Upper lobe of left lung (tissue), 6 donors: ENCODE data around the gene PSMB3. TPM values are rescaled to one million over a fixed set of nuclear protein-coding genes. Genes with fewer than 3 reads are reported as not detected.

Experiments used
- ATAC-seq, 2 donors: fragments of 200-7000 bp; cut with Tn5 transposase; one replicate each; pipeline ENCODE4 v1.9.1; 2022; ENCODE audit warnings: mild to moderate bottlenecking in 2 of 2, moderate library complexity in 2 of 2; ENCODE audit not compliant: low FRiP score in 2 of 2
- DNase-seq, 2 donors: peaks; one replicate each; pipeline ENCODE4 v3.0.0-alpha.2; 2019 to 2020
- H3K27ac ChIP-seq, 4 donors: fragments of 200-600 bp; sonication (generic); one replicate each; pipeline ENCODE4 v1.5.1; 2016 to 2019
- H3K27me3 ChIP-seq, 4 donors: fragments of 200-600 bp; sonication (generic); one replicate each; pipeline ENCODE4 v1.5.1; 2017 to 2019
- H3K36me3 ChIP-seq, 4 donors: fragments of 200-600 bp; sonication (generic); one replicate each; pipeline ENCODE4 v1.5.1; 2016 to 2019
- H3K4me1 ChIP-seq, 4 donors: fragments of 200-600 bp; sonication (generic); one replicate each; pipeline ENCODE4 v1.5.1; 2018 to 2019
- H3K4me3 ChIP-seq, 4 donors: fragments of 200-600 bp; sonication (generic); one replicate each; pipeline ENCODE4 v1.5.1; 2017 to 2019; ENCODE audit warnings: mild to moderate bottlenecking in 2 of 4, moderate library complexity in 1 of 4
- H3K9me3 ChIP-seq, 4 donors: fragments of 200-600 bp; sonication (generic); one replicate each; pipeline ENCODE4 v1.5.1; 2018 to 2019
- EP300 ChIP-seq, 4 donors: sonication (generic); formaldehyde crosslinking; IDR thresholded peaks; one replicate each; pipeline ENCODE4 v1.5.1; 2017; ENCODE audit warnings: antibody characterized with exemption in 4 of 4, control low read depth in 2 of 4
- POLR2A ChIP-seq, 4 donors: fragments of 450-650 bp; IDR thresholded peaks; one replicate each; pipeline ENCODE4 v1.5.1; 2016 to 2017; ENCODE audit warnings: antibody characterized with exemption in 4 of 4, mild to moderate bottlenecking in 2 of 4
- POLR2AphosphoS5 ChIP-seq, 2 donors: sonication (generic); formaldehyde crosslinking; IDR thresholded peaks; one replicate each; pipeline ENCODE4 v1.5.1; 2017; ENCODE audit warnings: antibody characterized with exemption in 2 of 2
- WGBS, 2 donors: methylation state at CpG; one replicate each; pipeline ENCODE4 v1.1.5; 2017 to 2018; 5-methylcytosine and 5-hydroxymethylcytosine counted together
- total RNA-seq, 6 donors: library from RNA; depleted of rRNA in 4 of 6; stranded (reverse); fragments of >200 nt in 4 of 6; gene quantifications; one replicate each; pipeline versions ENCODE4 v1.1.0 to v1.2.1, GENCODE V29; 2016 to 2021
- TF ChIP-seq, protein P1 (sequence below), 6 experiments: fragments of 450-650 bp in 4 of 6; fragments of 200-600 bp in 2 of 6; sonication (generic) in 2 of 6; IDR thresholded peaks; one replicate each; pipeline ENCODE4 v1.5.1; 2016 to 2019; ENCODE audit warnings: antibody characterized with exemption in 6 of 6
- donor health status: DM: no; HTN: no; CAD: no; lungs with moderate emphysema.
- donor health status: DM: no; HTN: yes; CAD: no; lungs with severe emphysema.

Gene PSMB3
- total RNA-seq, 6 donors from 2014 or later = 61.8 to 157 (median 79.2) TPM

- TF ChIP-seq, protein P1, sequence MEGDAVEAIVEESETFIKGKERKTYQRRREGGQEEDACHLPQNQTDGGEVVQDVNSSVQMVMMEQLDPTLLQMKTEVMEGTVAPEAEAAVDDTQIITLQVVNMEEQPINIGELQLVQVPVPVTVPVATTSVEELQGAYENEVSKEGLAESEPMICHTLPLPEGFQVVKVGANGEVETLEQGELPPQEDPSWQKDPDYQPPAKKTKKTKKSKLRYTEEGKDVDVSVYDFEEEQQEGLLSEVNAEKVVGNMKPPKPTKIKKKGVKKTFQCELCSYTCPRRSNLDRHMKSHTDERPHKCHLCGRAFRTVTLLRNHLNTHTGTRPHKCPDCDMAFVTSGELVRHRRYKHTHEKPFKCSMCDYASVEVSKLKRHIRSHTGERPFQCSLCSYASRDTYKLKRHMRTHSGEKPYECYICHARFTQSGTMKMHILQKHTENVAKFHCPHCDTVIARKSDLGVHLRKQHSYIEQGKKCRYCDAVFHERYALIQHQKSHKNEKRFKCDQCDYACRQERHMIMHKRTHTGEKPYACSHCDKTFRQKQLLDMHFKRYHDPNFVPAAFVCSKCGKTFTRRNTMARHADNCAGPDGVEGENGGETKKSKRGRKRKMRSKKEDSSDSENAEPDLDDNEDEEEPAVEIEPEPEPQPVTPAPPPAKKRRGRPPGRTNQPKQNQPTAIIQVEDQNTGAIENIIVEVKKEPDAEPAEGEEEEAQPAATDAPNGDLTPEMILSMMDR (IDR thresholded peaks at IDR 0.05) = peak; percentile 95 to 99 (median 99)
- TF ChIP-seq POLR2AphosphoS5 (IDR thresholded peaks at IDR 0.05) = peak in 1 of 2 donors; percentile 46
- peak in 2 of 4 donors; percentile 26 to 55 for TF ChIP-seq POLR2A (IDR thresholded peaks at IDR 0.05)
- TF ChIP-seq EP300 (IDR thresholded peaks at IDR 0.05) = no peak
- no peaks in the 10 kb centered on the region for H3K9me3 ChIP-seq
- peak within 1 kb of the TSS; percentile 62 to 92 (median 83) for H3K4me3 ChIP-seq
- peaks cover 28 to 66% (median 47%) of the 10 kb centered on the region in 4 donors for H3K4me1 ChIP-seq
- 0 to 1% methylated on average over 12 to 35 of the region's 92 CpGs for WGBS, 2 donors
- H3K27ac ChIP-seq = peak within 1 kb of the TSS; percentile 86 to 91 (median 90)
- H3K36me3 ChIP-seq = peaks cover 2 to 29% (median 17%) of the 10 kb centered on the region in 4 donors
- H3K27me3 ChIP-seq = no peaks in the 10 kb centered on the region
- DNase-seq (peak; percentile 90 to 98), ATAC-seq (peak; percentile 89 to 96)
These were observed 22.5 kb upstream of the PSMB3 start, which contains the start of gene CISD3 for GRCh38 chr17:38729886-38730525. Gene CISD3, plus strand, starts transcription at chr17:38730341. Its CDS starts 18 bp downstream, at chr17:38730359.

DNA sequence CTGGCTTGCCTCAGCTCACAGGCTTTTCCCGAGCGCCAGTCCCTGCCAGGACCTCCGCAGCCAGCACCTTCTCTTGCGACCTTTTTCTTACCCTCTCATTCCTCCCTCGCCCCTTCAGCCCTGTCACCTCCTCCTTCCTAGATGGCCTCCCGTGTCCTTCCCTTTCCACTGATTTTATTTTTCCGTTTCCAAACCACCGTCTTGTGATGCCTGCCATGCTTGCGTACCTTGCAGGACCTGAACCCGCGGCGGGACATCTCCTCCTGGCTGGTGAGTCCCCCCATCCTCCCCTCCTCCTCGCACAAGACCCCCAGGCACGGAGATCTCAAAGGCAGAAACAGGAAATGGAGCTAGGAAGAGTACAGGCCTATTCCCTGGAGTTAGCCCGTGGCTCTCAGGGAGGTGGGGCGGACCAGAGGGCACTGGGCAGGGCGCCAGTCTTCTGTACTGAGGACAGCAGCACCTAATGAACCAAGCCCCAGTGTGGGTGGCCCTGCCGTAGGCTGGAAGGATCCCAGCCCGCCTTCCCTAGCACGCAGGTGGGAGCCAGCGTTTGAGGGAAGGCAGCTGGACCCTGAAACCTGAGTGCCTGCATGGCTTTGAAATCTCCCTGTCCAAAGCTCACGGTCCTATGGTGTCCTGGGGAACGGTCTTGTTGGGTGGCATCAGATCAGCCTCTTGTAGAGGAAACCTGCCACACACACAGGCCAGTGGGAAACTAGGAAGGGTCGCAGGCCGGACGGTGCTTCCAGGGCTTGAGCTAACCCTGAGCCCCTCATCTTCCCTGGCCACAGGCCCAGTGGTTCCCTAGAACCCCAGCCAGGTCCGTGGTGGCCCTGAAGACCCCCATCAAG, 21.8 kb upstream of the PSMB3 start:
- DNase-seq = peak; percentile 88
- peak; percentile 22 to 67 for ATAC-seq
- TF ChIP-seq EP300 (IDR thresholded peaks at IDR 0.05) (no peak), POLR2AphosphoS5 (IDR thresholded peaks at IDR 0.05) (peak; percentile 13 to 26)
- whole genome bisulfite sequencing, 2 donors = 6 to 15% methylated on average over 18 to 27 of the region's 27 CpGs
- Histone ChIP-seq H3K4me1 (peaks cover 31 to 63% (median 47%) of the 10 kb centered on the region in 4 donors), H3K27ac (peak overlapping the region; percentile 86 to 91 (median 90)), H3K9me3 (no peaks in the 10 kb centered on the region), H3K36me3 (peaks cover 0 to 28% (median 19%) of the 10 kb centered on the region in 4 donors), H3K4me3 (peak overlapping the region; percentile 62 to 92 (median 83)), H3K27me3 (no peaks in the 10 kb centered on the region)

- DNase-seq (no peak), ATAC-seq (no peak)
- Histone ChIP-seq H3K9me3 (no peaks in the 10 kb centered on the region), H3K4me3 (peak overlapping the region in 1 of 4 donors; percentile 92), H3K27ac (peak overlapping the region; percentile 86 to 91 (median 90)), H3K27me3 (no peaks in the 10 kb centered on the region), H3K4me1 (peaks cover 31 to 63% (median 47%) of the 10 kb centered on the region in 4 donors), H3K36me3 (peaks cover 0 to 36% (median 24%) of the 10 kb centered on the region in 4 donors)
- 53 to 73% methylated on average over 5 to 8 of the region's 8 CpGs for WGBS, 2 donors
- no peak for TF ChIP-seq POLR2AphosphoS5 (IDR thresholded peaks at IDR 0.05)
- TF ChIP-seq EP300 (IDR thresholded peaks at IDR 0.05) = no peak
- no peak for TF ChIP-seq POLR2A (IDR thresholded peaks at IDR 0.05)
- TF ChIP-seq, protein P1 (IDR thresholded peaks at IDR 0.05) = no peak
These were observed 20.8 kb upstream of the PSMB3 start for GRCh38 chr17:38731526-38732294.

- ATAC-seq = no peak
- 37 to 83% methylated on average over 2 to 7 of the region's 7 CpGs for WGBS, 2 donors
- H3K27ac ChIP-seq = peak overlapping the region in 3 of 4 donors; percentile 22 to 91 (median 90)
- H3K36me3 ChIP-seq = peaks cover 0 to 40% (median 29%) of the 10 kb centered on the region in 4 donors
- H3K9me3 ChIP-seq = no peaks in the 10 kb centered on the region
- H3K4me3 ChIP-seq = no peak overlapping the region
- H3K27me3 ChIP-seq = no peaks in the 10 kb centered on the region
- peak in 1 of 2 donors; percentile 59 for DNase-seq
- TF ChIP-seq EP300 (IDR thresholded peaks at IDR 0.05) = no peak
- TF ChIP-seq, protein P1 (IDR thresholded peaks at IDR 0.05) = no peak
- H3K4me1 ChIP-seq = peaks cover 31 to 63% (median 46%) of the 10 kb centered on the region in 4 donors
These were observed 19.9 kb upstream of the PSMB3 start for GRCh38 chr17:38732376-38733281.
